ENCODE results near the gene SPINK1.
"Not testable (repeated sequence)": the region's sequence is repeated elsewhere in the genome, so short reads cannot be mapped to it uniquely, and the experiment has no call there.

The SPINK1 gene

DNA sequence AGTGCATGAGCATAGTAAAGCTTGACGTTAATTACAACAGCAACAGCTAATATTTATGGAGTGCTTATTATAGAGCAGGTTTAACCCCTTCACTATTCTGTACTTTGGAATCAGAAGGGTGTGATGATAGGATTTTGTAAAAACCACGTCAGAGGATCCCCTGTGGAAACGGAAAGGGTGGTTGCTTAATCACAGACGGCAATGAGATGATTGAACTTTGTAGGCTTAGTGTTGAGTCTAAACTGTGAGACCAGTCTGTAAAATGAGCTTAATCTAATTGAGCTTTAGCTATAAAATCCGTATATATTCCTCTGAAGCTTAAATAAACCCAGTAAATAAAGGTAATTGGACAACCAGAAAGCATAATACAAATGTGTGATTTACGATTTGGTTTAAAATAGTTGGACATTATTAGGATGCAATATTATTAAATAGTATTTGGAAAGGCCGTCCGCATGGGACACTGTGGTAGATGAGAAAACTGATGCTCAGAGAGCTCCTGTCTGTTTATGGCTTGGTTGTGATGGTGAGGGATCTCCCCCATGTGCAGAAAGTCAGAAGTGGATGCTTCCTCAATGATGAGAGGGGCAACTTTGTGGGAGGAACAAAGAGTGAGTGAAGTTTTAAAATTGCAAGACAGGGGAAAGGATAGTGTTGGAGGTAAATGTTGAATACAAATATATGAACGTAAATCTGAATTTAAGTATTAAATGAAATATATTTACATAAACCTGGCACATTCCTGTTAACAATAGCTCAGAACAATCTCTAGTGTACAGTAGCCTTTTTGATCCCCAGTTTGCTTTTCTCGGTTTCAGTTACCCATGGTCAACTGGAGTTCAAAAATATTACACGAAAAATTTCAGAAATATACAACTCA, 23.7 kb upstream of the SPINK1 start:
- DNase-seq (ENCODE audit: low read depth) = no peak

DNA sequence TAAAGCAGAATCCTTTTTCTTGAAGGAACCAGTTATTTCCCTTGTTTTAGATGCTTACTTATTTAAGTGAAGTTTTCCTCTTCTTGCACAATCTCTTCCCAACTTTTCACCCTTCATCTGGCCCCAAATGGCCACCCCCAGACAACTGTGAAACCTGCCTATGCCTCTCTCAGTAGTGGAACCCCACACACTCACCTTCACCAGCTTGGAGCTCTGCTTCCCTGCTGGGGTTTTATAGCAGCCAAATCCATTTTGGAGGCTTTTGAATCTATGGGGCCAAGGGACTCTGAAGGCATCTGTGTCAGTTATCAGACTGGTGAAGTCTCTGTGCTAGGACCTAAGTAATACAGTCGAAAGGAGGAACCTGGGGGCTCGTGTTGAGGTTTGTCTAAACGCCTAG, 22.9 kb upstream of the SPINK1 start:
- no peak for DNase-seq (ENCODE audit: low read depth)

GRCh38 chr5:147853372-147853987, 22.0 kb upstream of the SPINK1 start:
- DNase-seq (ENCODE audit: low read depth) = no peak

- DNase-seq (ENCODE audit: low read depth) = no peak
Measured at GRCh38 chr5:147852365-147852764, 20.9 kb upstream of the SPINK1 start.

GRCh38 chr5:147851578-147851977, 20.1 kb upstream of the SPINK1 start:
- no peak for DNase-seq (ENCODE audit: low read depth)

DNA sequence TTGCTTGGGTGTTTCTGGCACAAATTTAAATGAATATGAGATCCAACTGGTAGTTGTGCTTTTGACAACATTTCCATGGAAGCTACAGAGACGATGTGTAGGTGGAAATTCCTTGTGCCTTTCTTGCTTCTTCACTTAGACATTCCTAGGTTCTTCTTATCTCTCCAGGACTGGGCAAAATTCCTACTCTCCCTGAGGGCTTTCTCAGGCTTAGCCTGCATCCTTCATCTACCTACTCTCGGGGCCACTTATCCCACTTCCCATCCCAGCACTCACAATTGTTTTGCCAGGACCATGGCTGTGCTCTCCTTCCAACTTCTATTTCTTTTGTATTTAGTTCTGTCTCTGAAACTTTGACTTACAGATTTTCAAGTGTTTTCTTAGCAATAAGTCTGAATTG, 17.8 kb upstream of the SPINK1 start:
- no peak for DNase-seq (ENCODE audit: low read depth)

DNA sequence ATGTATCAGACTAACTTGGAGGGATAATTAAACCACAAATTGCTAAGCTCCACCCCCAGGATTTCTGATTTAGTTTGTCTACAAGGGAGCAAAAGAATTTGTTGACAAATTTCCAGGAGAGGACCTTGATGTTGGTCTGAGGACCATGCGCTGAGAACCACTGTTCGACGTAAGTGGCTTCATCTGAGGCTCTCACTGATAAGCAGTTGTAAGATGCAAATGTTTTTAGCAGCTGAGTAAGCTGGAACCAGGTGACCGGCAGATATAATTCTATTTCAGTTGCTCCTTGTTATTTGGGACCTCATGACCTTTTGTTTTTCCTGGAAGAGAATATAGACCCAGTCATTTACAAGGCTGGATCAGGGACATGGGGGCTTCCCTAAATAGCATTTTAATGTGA, 14.1 kb upstream of the SPINK1 start:
- DNase-seq (ENCODE audit: low read depth) = no peak

DNA sequence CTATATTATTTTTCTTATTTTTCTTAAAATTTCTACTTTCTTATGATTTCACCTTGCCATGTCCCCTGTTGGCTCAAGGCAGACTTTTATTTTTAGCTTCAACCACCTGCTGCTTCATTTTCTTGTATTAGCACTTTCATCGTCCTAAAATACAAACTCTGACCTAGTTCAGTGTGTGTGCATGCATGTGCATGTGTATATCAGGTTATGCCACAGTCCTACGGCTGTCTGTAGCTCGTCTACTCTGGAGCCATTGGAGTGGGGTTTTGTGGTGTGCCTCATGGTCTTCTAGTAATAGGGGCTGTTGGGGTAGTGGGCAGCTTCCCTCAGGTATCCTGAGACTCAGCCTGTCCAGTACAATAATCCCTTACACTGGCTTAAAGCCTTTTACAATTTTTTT, 13.4 kb upstream of the SPINK1 start:
- DNase-seq (ENCODE audit: low read depth) = no peak

- no peak for DNase-seq (ENCODE audit: low read depth)
Measured at GRCh38 chr5:147842869-147843268, 11.4 kb upstream of the SPINK1 start.

GRCh38 chr5:147836439-147836838, 5.0 kb upstream of the SPINK1 start:
- DNase-seq (ENCODE audit: low read depth) = no peak

DNA sequence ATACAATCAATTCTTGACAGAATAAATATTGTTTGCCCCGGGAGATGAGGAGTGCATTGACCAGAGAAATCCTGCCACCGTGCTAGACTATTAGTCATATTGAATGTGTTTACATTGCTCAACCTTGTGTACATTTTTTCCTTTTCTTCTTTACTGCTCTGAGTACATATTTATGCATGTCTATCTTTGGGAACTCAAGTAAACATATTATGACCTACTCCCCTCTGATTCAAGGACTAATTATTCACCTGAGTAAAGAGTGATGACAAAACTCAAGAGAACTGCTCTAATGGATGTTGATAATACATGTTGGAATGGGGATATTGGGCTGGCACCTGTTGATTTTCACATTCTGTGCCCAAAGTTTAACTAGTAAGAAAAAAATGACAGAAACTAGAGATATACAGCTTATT, 3.9 kb upstream of the SPINK1 start:
- DNase-seq (ENCODE audit: low read depth) = no peak

DNA sequence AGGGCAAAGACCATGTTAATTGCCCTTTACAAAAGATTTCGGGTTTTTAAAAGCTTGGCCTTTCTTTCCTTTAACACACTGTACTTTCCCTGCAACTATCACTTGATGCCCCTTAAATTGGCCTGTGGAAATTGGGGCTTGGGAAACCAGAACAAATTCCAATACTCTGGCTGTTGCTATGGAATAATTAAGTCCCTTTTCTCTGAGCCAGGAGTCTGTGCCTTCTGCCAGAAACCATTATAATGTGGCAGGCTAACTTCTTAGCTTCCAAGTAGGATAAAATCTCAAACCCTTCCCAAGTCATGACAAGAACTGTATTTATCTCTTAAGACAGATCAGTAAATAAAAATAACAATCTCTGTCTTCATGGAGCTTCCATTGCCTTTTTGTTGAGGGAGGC, 1.1 kb upstream of the SPINK1 start:
- DNase-seq (ENCODE audit: low read depth) = no peak

- DNase-seq (ENCODE audit: low read depth) = no peak
Measured at GRCh38 chr5:147830035-147830434, 1.4 kb downstream of the SPINK1 start.

DNA sequence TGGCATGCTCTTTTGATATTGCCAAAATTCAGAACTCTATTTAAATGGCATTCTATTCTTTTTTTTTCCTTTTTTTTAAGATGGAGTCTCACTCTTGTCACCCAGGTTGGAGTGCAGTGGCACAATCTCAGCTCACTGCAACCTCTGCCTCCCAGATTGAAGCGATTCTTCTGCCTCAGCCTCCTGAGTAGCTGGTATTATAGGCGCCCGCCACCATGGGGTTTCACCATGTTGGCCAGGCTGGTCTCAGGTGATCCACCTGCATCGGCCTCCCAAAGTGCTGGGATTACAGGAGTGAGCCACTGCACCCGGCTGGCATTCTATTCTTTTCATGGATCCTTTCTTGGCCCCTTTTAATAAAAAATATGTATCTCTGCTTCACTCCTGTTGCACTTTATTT, 4.5 kb downstream of the SPINK1 start:
- DNase-seq (ENCODE audit: low read depth) = not testable (repeated sequence)

DNA sequence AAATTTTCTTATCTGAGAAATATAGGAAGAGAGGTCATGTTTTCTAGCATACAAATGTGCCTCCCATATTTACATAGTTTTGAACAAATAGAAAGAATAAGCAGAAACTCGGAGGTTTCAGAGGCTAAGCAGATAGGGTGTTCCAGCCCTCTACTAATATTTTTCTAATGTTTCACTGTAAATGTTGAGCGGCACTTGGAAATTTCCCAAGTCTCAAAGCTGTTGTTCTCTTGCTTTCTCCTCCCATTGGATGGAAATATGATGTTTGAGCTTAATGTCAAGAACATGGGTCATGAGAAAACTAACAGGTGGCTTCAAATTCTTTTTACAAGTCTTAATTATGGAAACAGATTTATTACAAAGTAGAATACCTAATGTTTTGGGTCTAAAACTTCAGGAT, 5.1 kb downstream of the SPINK1 start:
- DNase-seq (ENCODE audit: low read depth) = no peak

- DNase-seq (ENCODE audit: low read depth) = no peak
Measured at GRCh38 chr5:147822686-147823491, 8.6 kb downstream of the SPINK1 start.

- DNase-seq (ENCODE audit: low read depth) = not testable (repeated sequence)
Measured at GRCh38 chr5:147822222-147822621, 9.2 kb downstream of the SPINK1 start.

DNA sequence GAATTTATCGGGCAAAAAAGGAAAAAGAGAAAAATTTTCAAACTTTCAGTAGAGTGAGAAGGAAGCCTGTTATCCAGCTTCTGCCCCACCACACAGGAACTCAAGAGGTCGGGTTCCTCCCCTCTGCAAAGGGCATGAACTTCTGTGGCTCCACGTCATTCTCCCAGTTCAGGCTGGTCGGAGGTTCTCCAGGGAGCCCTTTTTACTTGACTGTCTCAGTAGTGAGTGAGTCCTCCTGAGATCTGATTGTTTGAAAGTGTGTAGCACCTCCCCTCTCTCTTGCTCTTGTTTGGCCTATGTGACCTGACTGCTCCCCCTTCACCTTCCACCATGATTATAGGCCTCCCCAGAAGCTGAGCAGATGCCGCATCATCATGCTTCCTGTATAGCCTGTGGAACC, 9.7 kb downstream of the SPINK1 start:
- no peak for DNase-seq (ENCODE audit: low read depth)

DNA sequence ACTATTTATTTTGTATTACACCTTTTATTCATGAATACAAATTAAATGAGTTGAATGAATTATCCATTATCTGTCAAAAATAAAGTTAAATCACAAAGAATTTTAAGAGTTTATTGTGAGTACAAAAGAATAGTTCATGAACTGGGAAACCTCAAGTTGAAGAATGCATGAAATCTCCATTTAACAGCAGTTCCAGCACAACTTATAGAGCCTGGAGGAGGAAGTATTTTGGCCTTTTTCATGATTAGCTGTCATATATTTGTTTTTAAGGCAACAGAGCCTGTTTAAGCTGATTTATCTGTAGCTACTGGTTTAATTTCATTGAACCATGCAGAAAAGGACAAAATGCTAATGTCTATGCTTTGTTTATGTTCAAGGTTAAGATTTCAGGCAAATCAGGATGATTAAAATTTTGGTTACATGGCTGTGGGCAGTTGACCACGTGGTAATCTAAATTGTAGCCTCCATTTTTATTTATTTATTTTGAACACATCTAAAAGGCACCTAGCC, 12.2 kb downstream of the SPINK1 start:
- no peak for DNase-seq (ENCODE audit: low read depth)

GRCh38 chr5:147818290-147818689, 13.2 kb downstream of the SPINK1 start:
- DNase-seq (ENCODE audit: low read depth) = no peak

- DNase-seq (ENCODE audit: low read depth) = no peak
Measured at GRCh38 chr5:147813696-147814095, 17.8 kb downstream of the SPINK1 start.

DNA sequence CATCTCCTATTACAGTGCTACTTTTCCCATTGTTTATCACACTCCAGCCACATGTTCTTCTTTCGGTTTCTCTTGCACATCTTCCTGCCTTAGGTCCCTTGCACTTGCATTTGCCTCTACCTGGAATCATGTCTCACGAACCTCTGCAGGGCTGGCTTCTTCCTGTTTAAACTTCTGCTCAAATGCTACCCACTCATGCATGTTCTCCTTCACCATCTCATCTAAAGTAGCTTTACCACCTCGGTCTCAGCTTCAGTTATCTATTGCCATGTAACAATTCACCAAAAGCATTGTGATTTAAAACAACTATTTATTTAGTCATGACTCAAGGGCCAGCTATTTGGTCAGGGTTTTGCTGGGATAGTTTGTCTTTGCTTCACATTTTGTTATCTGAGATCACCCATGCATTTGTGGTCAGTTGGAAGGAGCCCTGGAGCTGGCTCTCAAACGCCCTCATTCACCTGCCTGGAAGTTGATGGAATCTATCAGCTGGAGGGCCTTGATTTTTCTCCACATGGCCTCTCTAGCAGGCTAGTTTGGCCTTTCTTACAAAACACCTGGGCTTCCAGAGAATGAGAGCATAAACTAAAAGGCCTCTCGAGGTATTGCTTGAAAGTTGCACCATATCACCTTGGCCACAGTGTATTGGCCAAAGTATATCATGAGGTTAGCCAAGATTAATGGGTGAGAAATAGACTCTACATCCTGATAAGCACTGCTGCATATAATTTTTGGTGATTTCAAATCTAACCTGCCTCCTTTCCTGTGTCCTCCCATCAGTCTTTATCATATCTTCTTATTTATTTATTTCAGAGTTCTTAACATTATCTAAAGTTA, 21.4 kb downstream of the SPINK1 start:
- DNase-seq (ENCODE audit: low read depth) = no peak

Measured in T-helper 22 cell (primary cell).